Loucy (cell line): ENCODE results near the gene MYL12A.

Experiments used
- CTCF ChIP-seq: fragments of 200-600 bp; sonication (generic); conservative IDR thresholded peaks from 2 replicates; pipeline ENCODE4 v1.5.1; 2014; ENCODE audit warnings: mild to moderate bottlenecking, antibody characterized with exemption, low read length
- EZH2phosphoT487 ChIP-seq: fragments of 200-600 bp; IDR thresholded peaks from 2 replicates; pipeline ENCODE4 v1.6.1; 2018; ENCODE audit warnings: antibody characterized with exemption, mild to moderate bottlenecking, moderate library complexity, borderline replicate concordance

- no peak for TF ChIP-seq CTCF
- no peak for TF ChIP-seq EZH2phosphoT487
Measured at GRCh38 chr18:3261373-3262233, 14.0 kb downstream of the MYL12A start, which contains the start of gene MYL12B.
